B cell (primary cell): ENCODE measurements around the gene RSBN1L.
"Not testable (repeated sequence)": the region's sequence is repeated elsewhere in the genome, so short reads cannot be mapped to it uniquely, and the experiment has no call there.

ENCODE experiments used
- CTCF ChIP-seq: fragments of 200-600 bp; IDR thresholded peaks from one replicate; pipeline ENCODE4 v1.8.0; 2022; ENCODE audit warnings: antibody characterized with exemption, mild to moderate bottlenecking
- EZH2 ChIP-seq: IDR thresholded peaks from 2 replicates; pipeline ENCODE4 v1.6.1; 2012; ENCODE audit warnings: borderline replicate concordance, low read depth, mild to moderate bottlenecking, moderate library complexity, low read length; ENCODE audit not compliant: insufficient read depth, poor library complexity, severe bottlenecking

DNA sequence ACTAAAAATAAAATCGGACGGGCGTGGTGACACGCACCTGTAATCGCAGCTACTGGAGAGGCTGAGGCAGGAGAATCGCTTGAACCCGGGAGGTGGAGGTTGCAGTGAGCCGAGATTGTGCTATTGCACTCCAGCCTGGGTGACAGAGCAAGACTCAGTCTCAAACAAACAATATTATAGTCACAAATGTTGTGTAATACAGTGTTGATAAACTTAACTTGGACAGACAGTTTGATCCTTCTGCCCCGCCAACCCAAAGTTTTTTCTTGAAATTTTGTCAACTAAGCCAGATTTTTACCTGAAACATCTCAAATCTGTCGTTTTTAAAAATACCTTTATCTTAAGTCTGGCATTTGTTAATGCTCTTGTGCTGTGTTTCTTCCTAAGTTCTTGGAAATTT lies 88.2 kb downstream of the RSBN1L start:
- not testable (repeated sequence) for TF ChIP-seq EZH2, CTCF
